ENCODE data around the gene TRIB2.

The TRIB2 gene

GRCh38 chr2:12754643-12755042, 37.9 kb downstream of the TRIB2 start:
- no peak for DNase-seq

- no peak for DNase-seq
These were observed 38.6 kb downstream of the TRIB2 start for GRCh38 chr2:12755384-12755783.

GRCh38 chr2:12759248-12759647, 42.5 kb downstream of the TRIB2 start:
- no peak for DNase-seq

- no peak for DNase-seq
These were observed 44.4 kb downstream of the TRIB2 start for GRCh38 chr2:12761104-12761503.

GRCh38 chr2:12762337-12762736, 45.6 kb downstream of the TRIB2 start:
- DNase-seq, result no peak

GRCh38 chr2:12762976-12763375, 46.2 kb downstream of the TRIB2 start:
- no peak for DNase-seq

GRCh38 chr2:12763486-12763885, 46.8 kb downstream of the TRIB2 start:
- DNase-seq, result no peak

- no peak for DNase-seq
These were observed 47.5 kb downstream of the TRIB2 start for GRCh38 chr2:12764075-12764730.

- DNase-seq, result no peak
These were observed 48.3 kb downstream of the TRIB2 start for GRCh38 chr2:12764849-12765605.

- DNase-seq, result no peak
These were observed 49.7 kb downstream of the TRIB2 start for GRCh38 chr2:12766421-12766879.

GRCh38 chr2:12767541-12767940, 50.8 kb downstream of the TRIB2 start:
- no peak for DNase-seq

GRCh38 chr2:12767996-12768624, 51.4 kb downstream of the TRIB2 start:
- no peak for DNase-seq

- no peak for DNase-seq
These were observed 52.9 kb downstream of the TRIB2 start for GRCh38 chr2:12769492-12770105.

GRCh38 chr2:12770300-12770968, 53.7 kb downstream of the TRIB2 start:
- no peak for DNase-seq

- no peak for DNase-seq
These were observed 54.4 kb downstream of the TRIB2 start for GRCh38 chr2:12771154-12771553.

- no peak for DNase-seq
These were observed 57.1 kb downstream of the TRIB2 start for GRCh38 chr2:12773586-12774394.

- DNase-seq, result no peak
These were observed 57.6 kb downstream of the TRIB2 start for GRCh38 chr2:12774395-12774727.

GRCh38 chr2:12776521-12776961, 59.8 kb downstream of the TRIB2 start:
- DNase-seq, result no peak

- no peak for DNase-seq
These were observed 61.6 kb downstream of the TRIB2 start for GRCh38 chr2:12778369-12778768.

- no peak for DNase-seq
These were observed 62.3 kb downstream of the TRIB2 start for GRCh38 chr2:12778811-12779579.

- no peak for DNase-seq
These were observed 64.6 kb downstream of the TRIB2 start for GRCh38 chr2:12781329-12781728.

Measured in stimulated activated CD8-positive, alpha-beta memory T cell treated with anti-CD3 and anti-CD28 coated beads, Interleukin-4, amount 100 ng/mL, for 48 hours (primary cell).